Measurements from ENCODE around the gene IGSF21. TPM values are rescaled to one million over a fixed set of nuclear protein-coding genes. Genes with fewer than 3 reads are reported as not detected.

The IGSF21 gene
- total RNA-seq, 2 donors from 2014 or later, result 0.37 to 0.40 TPM

- DNase-seq, result peak; percentile 27
- Histone ChIP-seq H3K9me3 (no peaks in the 10 kb centered on the region), H3K9ac (ENCODE audit: low read depth in 2 of 2, low read length in 2 of 2) (no peak overlapping the region), H3K27ac (no peak overlapping the region), H3K4me1 (no peaks in the 10 kb centered on the region), H3K27me3 (no peaks in the 10 kb centered on the region), H3K4me3 (no peak overlapping the region), H3K36me3 (no peaks in the 10 kb centered on the region)
- intact Hi-C loops (cut with DNase I), result no loop called here
- TF ChIP-seq CTCF (IDR thresholded peaks at IDR 0.05), result peak; percentile 44
Measured at GRCh38 chr1:18373882-18374493, 266.4 kb downstream of the IGSF21 start.

- TF ChIP-seq CTCF (IDR thresholded peaks at IDR 0.05), result no peak
- H3K9ac ChIP-seq (ENCODE audit: low read depth in 2 of 2, low read length in 2 of 2), result no peak overlapping the region
- no peaks in the 10 kb centered on the region for H3K27me3 ChIP-seq
- H3K36me3 ChIP-seq, result no peaks in the 10 kb centered on the region
- H3K4me1 ChIP-seq, result no peaks in the 10 kb centered on the region
- H3K27ac ChIP-seq, result no peak overlapping the region
- no peak overlapping the region for H3K4me3 ChIP-seq
- no peak for DNase-seq
- intact Hi-C loops (cut with DNase I), result no loop called here
- H3K9me3 ChIP-seq, result no peaks in the 10 kb centered on the region
Measured at GRCh38 chr1:18376661-18377060, 269.1 kb downstream of the IGSF21 start.

- TF ChIP-seq CTCF (IDR thresholded peaks at IDR 0.05), result no peak
- no peak overlapping the region for H3K9ac ChIP-seq (ENCODE audit: low read depth in 2 of 2, low read length in 2 of 2)
- H3K27me3 ChIP-seq, result no peaks in the 10 kb centered on the region
- DNase-seq, result no peak
- intact Hi-C loops (cut with DNase I), result no loop called here
- H3K36me3 ChIP-seq, result no peaks in the 10 kb centered on the region
- no peaks in the 10 kb centered on the region for H3K9me3 ChIP-seq
- no peaks in the 10 kb centered on the region for H3K4me1 ChIP-seq
- no peak overlapping the region for H3K4me3 ChIP-seq
- no peak overlapping the region for H3K27ac ChIP-seq
Measured at GRCh38 chr1:18380288-18380687, 272.7 kb downstream of the IGSF21 start.

- H3K9me3 ChIP-seq, result no peaks in the 10 kb centered on the region
- H3K4me1 ChIP-seq, result no peaks in the 10 kb centered on the region
- no peak overlapping the region for H3K9ac ChIP-seq (ENCODE audit: low read depth in 2 of 2, low read length in 2 of 2)
- TF ChIP-seq CTCF (IDR thresholded peaks at IDR 0.05), result no peak
- intact Hi-C loops (cut with DNase I), result no loop called here
- no peak for DNase-seq
- no peaks in the 10 kb centered on the region for H3K36me3 ChIP-seq
- no peak overlapping the region for H3K4me3 ChIP-seq
- no peak overlapping the region for H3K27ac ChIP-seq
- H3K27me3 ChIP-seq, result no peaks in the 10 kb centered on the region
Measured at GRCh38 chr1:18384059-18384458, 276.5 kb downstream of the IGSF21 start.

- H3K9me3 ChIP-seq, result no peaks in the 10 kb centered on the region
- no peak for DNase-seq
- no peaks in the 10 kb centered on the region for H3K36me3 ChIP-seq
- no peak overlapping the region for H3K4me3 ChIP-seq
- H3K4me1 ChIP-seq, result no peaks in the 10 kb centered on the region
- intact Hi-C loops (cut with DNase I), result no loop called here
- H3K9ac ChIP-seq (ENCODE audit: low read depth in 2 of 2, low read length in 2 of 2), result no peak overlapping the region
- no peak overlapping the region for H3K27ac ChIP-seq
- H3K27me3 ChIP-seq, result no peaks in the 10 kb centered on the region
- no peak for TF ChIP-seq CTCF (IDR thresholded peaks at IDR 0.05)
Measured at GRCh38 chr1:18384471-18384870, 276.9 kb downstream of the IGSF21 start.
